NOMO-1 (cell line): Measurements from ENCODE around the gene RBP3.

Experiments
- DNase-seq, 2 experiments: peaks; one replicate each; lab custom pipeline; 2025; ENCODE audit not compliant: unreplicated experiment in 2 of 2; lab: John Stamatoyannopoulos, UW

RBP3 gene

GRCh38 chr10:47317251-47317650 is 30.9 kb upstream of the RBP3 start:
- no peak for DNase-seq

DNA sequence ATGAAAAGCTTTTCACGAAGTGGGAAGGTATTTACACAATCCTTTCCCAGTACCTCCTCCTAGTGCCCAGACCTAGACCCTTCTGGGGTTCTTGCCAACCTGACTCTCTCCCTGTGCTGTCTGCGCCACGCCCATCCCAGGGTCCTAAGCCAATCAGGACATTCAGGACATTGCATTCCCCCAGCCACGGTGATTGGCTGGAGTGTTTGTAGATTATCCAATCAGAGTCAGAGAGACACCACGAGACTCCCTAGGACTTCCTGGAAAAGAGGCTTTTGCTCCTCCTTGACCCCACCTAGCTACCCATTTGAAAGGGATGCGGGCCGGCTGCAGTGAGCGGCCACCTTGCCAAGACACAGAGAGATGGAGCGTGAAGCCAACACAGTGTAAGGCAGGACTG is 29.5 kb upstream of the RBP3 start:
- DNase-seq = no peak

DNA sequence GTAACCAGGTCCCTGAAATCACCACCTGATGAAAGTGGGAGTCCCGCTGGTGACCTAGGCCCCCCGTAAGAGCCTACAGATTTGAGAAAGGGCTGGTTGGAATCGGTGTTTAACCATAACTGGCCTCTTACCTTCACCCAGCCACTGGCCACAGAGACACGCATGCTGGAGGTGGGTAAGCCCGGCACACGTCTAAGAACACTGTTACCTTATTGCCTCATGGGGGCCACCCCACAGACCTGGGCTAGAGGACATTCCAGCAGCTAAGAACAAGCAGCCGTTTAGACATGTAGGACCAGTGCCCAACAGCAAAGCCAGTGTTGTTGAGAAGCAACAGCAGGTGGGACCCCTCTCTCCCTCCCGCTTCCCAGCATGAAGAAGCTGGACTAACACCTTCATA is 28.4 kb upstream of the RBP3 start:
- DNase-seq = no peak

DNA sequence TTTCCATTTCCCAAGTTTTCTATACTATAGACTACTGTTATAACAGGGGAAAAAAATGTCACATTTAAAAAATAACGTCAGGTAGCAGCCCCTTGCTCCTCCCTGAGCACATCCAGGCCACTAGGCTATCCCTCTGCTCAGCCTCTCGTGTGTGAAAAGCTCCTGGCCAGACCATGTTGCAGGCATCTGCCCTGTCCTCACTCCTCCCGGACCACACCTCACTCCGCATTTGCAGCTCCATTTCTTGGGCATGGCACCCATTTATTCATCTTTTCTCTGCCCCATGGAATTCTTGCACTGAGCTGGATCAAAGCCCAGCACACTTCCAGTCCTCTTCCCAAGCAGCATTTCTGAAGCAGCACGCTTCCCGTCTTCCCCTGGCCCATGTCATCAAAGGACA is 27.4 kb upstream of the RBP3 start:
- DNase-seq = no peak

- no peak for DNase-seq
These were observed 26.5 kb upstream of the RBP3 start for GRCh38 chr10:47321521-47322195.

DNA sequence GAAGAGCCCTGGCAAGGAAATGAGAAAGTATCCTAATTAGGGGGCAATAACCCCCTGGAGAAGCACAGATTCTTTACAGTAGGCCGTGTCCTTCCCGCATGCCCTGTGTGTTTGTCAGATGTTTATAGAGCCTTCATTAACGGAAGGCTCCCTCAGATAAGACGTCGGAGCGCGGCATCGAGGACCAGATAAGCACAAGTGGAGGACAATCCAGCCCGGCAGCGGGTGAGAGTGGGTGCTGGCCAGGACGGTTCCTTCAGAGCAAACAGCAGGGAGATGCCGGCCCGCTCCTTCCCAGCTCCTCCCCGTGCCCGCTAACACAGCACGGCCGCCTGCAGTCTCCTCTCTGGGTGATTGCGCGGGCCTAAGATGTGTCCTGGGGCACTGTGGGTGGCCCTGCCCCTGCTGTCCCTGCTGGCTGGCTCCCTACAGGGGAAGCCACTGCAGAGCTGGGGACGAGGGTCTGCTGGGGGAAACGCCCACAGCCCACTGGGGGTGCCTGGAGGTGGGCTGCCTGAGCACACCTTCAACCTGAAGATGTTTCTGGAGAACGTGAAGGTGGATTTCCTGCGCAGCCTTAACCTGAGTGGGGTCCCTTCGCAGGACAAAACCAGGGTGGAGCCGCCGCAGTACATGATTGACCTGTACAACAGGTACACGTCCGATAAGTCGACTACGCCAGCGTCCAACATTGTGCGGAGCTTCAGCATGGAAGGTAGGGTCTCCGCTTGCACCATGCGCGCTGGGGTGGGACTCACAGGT is 25.7 kb upstream of the RBP3 start, which contains the start of gene GDF2:
GDF2 (plus strand) TSS at position 155 of the 762 bp plus-strand sequence; CDS start at position 370, 215 bp downstream.
- no peak for DNase-seq

DNA sequence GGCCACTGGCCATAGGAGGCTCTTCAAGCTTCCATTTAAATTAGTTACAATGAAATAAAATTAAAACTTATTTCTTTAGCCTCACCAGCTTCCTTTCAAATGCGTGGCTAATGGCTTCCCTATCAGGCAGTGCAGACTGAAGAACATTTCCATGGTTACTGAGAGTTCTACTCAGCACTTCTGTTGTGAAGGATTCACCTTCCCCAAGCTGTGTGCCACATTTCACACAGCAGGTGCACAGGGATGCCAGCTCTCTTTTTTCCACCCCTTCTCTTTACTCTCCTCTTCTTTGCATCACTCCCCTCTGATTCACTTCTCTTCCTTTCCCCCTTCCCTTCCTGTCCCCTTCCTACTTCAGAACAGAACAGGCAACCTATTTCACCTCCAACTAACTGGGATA is 25.1 kb upstream of the RBP3 start:
- no peak for DNase-seq

DNA sequence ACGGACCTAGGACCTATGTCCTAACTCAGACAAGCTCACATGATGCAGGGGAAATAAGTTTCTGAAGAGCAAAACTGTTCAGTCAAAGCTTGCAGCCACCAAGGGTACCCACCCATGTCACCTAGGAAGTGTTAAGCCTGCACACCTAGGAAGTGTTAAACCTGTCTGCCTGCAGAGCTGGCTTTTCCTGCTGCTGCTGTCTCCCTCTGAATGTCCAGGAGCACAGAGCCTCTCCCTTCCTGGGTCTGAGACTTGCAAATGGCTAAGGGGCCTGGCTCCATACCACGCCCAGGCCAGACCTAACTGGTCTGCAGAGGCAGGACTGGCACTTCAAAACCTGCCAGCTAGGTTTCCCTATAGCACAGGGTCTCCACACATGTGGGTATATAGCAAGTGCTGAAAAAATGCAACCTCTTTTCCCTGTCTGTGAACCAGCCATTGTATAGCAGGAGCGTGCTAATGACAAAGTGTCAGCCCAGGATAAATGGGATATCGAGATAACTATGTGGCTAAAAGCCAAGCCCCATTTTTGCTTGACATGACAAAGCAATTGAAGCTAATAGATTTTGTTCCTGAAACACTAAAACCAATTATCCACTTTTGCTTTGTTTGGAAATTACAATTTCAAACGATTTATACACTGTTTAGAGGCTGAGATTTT is 24.4 kb upstream of the RBP3 start:
- DNase-seq = no peak

GRCh38 chr10:47325303-47326291 is 22.6 kb upstream of the RBP3 start:
- DNase-seq = no peak

DNA sequence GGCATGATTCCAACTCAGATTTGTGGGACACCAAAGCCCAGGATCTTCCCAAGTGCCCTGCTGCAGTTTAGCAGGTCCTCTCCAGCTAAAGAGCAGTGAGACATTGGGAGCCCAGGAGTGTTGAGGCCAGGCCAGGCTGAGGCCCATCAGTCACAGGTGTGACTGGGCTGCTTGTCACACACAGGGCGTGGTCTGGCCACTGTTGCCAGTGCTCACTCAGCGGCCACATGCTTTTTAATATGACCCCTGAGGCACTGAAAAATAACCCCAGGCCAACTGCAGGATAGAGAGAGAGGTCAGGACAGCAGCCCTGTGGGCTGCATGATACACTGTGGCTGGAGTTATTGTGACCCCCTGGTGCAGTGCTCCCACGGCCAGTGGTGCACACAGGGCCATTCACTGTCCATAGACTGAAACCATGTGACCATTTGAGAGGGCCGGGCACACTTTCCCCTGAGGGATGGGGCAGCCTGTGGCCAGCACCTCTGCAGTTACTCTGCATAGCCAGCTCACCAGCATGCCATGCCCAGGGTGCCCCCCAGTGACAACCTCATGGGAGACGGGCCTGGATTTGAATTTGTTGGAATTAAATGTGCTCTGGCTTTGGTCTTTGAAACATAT is 21.7 kb upstream of the RBP3 start:
- no peak for DNase-seq

- DNase-seq = no peak
These were observed 21.2 kb upstream of the RBP3 start for GRCh38 chr10:47326927-47327330.

DNA sequence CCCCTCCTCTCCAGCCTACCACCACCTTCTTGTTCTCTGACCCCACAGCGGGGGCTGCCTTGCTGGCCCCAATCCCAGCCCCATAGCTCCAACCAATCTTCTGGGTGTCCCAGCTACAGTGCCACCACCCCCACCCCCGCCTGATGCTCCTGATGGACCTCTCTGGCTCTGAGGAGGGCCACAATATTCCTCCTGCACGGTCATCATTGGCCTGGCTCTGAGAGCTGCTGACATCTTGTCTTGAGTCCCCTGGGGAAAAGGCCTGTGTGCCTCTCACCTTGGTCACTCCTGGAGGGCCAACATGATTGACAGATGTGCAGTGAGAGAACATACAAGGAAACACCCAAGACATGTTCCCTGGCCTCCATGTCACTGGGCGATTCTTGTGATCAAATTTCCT is 18.3 kb upstream of the RBP3 start:
- DNase-seq = no peak

DNA sequence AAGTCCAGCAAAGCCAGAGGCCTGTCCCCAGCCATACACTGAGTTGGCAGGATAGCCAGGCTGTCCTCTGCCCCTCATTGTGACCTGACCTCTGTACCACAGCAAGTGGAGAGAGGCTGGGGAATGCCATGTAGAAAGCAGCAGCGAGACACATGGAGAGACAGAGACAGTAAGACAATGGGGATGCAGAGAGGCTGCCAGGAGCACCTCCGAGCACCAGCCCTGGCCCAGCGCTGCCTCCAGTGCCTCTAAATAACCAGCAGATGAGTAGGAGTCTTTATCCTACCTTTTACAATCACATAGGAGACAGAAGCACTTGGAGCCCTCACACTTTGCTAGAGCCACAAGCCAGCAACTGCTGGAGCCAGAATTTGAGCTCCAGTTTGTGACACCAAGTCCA is 17.8 kb upstream of the RBP3 start:
- no peak for DNase-seq

- DNase-seq = no peak
These were observed 17.4 kb upstream of the RBP3 start for GRCh38 chr10:47330804-47331203.

DNA sequence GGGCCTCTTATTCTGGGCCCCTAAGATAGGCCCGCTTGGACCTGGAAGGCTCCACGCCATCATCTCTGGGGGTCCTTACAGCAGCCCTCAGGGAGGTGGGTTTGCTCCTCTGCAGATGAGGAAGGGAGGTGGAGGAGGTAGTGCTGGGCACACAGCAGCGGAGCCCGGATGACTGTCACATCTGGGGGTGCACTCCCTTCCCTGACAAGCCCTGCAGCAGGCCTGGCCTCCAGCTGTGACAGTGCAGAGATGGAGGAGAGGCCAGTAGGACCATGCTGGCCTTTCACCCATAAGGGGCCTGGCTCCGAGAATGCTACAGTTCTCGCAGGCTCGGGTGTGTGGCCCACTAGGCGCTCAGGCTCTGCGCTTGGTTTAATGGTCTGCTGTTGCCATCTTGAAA is 16.7 kb upstream of the RBP3 start:
- DNase-seq = no peak

DNA sequence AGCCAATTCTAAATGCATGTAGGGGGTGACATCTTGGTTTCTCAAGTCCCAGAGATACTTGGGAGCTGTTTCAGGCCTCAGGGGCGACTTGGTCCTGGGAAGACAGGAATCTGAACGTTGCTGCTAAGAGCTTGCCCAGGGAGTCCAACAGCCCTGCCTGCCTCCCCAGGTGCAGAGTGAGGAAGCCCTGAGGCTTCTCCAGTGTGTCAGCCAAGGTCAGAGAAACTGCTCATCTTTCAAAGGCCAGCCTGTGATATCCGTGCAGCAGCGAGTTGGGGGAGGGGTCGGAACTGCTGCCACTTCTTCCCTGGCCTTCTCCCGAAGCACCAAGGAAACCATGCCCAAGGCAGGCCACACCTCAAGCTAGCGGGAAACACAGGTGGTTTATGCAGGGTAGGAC is 16.2 kb upstream of the RBP3 start:
- DNase-seq = no peak

DNA sequence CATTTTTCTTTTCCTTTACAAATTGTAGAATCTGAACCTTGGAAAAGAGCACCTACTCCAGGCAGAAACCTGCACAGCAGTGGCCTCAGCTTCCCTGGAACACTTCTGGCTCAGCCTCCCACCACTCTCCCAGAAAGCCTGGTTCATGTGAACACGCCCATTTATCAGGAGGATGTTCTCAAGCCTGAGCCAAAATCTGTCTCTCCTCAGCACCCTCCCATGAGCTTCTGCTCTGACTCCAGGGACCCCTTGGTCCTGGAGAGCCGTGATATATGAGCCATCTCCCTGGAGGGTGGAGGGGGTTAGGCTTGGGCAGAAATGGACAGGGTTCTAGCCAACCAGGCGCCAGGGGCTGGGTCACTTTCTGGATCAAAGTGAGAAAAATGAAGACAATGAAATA is 15.8 kb upstream of the RBP3 start:
- no peak for DNase-seq

DNA sequence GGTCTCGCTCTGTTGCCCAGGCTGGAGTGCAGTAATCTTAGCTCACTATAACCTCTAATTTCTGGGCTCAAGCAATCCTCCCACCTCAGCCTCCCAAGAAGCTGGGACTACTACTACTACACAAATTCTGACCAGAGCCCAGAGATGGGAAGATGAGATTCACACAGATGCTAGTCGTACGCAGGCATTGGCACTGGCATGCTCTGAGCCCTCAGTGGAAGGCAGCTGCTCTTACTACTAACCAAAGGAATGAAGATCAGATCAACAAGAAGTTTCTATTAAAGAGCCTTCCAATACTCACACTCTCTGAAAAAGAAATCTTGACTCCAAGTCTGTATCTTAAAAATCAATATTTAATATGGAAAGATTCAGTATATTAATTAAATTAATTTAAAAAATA is 15.2 kb upstream of the RBP3 start:
- no peak for DNase-seq

GRCh38 chr10:47333532-47333931 is 14.6 kb upstream of the RBP3 start:
- DNase-seq = no peak
